Mononuclear cell (primary cell): ENCODE measurements around the gene CFAP299. TPM values are rescaled to one million over a fixed set of nuclear protein-coding genes. Genes with fewer than 3 reads are reported as not detected.

Source experiments
- H3K27me3 ChIP-seq: 2 replicates; pipeline ENCODE4 v1.6.0; 2011; ENCODE audit warnings: low read length, control low read depth; ENCODE audit not compliant: insufficient read depth
- H3K4me1 ChIP-seq: 2 replicates; pipeline ENCODE4 v1.5.1; 2011; ENCODE audit warnings: mild to moderate bottlenecking, low read length, control low read depth; ENCODE audit not compliant: insufficient read depth
- H3K4me3 ChIP-seq: 2 replicates; pipeline ENCODE4 v1.5.1; 2011; ENCODE audit warnings: mild to moderate bottlenecking, low read length, moderate library complexity
- H3K9me3 ChIP-seq: 2 replicates; pipeline ENCODE4 v1.5.1; 2011; ENCODE audit warnings: low read depth, mild to moderate bottlenecking, control low read depth, low read length
- total RNA-seq: library from RNA; depleted of rRNA; stranded (reverse); fragments of >200 nt; gene quantifications from one replicate; pipeline ENCODE4 v1.2.3, GENCODE V29; 2012

Gene CFAP299
- total RNA-seq, 1 donor: 0.10 TPM

- H3K4me1 ChIP-seq: no peaks in the 10 kb centered on the region
These were observed 193.5 kb downstream of the CFAP299 start for GRCh38 chr4:80529026-80529425.

GRCh38 chr4:80532674-80533333 is 197.3 kb downstream of the CFAP299 start:
- Histone ChIP-seq H3K27me3 (no peaks in the 10 kb centered on the region), H3K4me1 (no peaks in the 10 kb centered on the region), H3K4me3 (no peak overlapping the region), H3K9me3 (no peaks in the 10 kb centered on the region)

More at GRCh38 chr4:80529026-80529425, 193.5 kb downstream of the CFAP299 start:
- H3K4me3 ChIP-seq: no peak overlapping the region
- H3K27me3 ChIP-seq: no peaks in the 10 kb centered on the region
- no peaks in the 10 kb centered on the region for H3K9me3 ChIP-seq

- no peaks in the 10 kb centered on the region for H3K27me3 ChIP-seq
These were observed 200.0 kb downstream of the CFAP299 start for GRCh38 chr4:80535551-80535950.

GRCh38 chr4:80538276-80538926 is 202.9 kb downstream of the CFAP299 start:
- H3K4me3 ChIP-seq: no peak overlapping the region
- H3K4me1 ChIP-seq: no peaks in the 10 kb centered on the region
- no peaks in the 10 kb centered on the region for H3K27me3 ChIP-seq
- no peaks in the 10 kb centered on the region for H3K9me3 ChIP-seq

More at GRCh38 chr4:80535551-80535950, 200.0 kb downstream of the CFAP299 start:
- Histone ChIP-seq H3K9me3 (no peaks in the 10 kb centered on the region), H3K4me1 (no peaks in the 10 kb centered on the region), H3K4me3 (no peak overlapping the region)

GRCh38 chr4:80539190-80539589 is 203.7 kb downstream of the CFAP299 start:
- Histone ChIP-seq H3K9me3 (no peaks in the 10 kb centered on the region), H3K4me3 (no peak overlapping the region), H3K4me1 (no peaks in the 10 kb centered on the region), H3K27me3 (no peaks in the 10 kb centered on the region)

- H3K4me1 ChIP-seq: no peaks in the 10 kb centered on the region
- no peaks in the 10 kb centered on the region for H3K9me3 ChIP-seq
- H3K27me3 ChIP-seq: no peaks in the 10 kb centered on the region
- H3K4me3 ChIP-seq: no peak overlapping the region
These were observed 204.8 kb downstream of the CFAP299 start for GRCh38 chr4:80540349-80540748.

GRCh38 chr4:80540785-80541469 is 205.4 kb downstream of the CFAP299 start:
- H3K4me1 ChIP-seq: no peaks in the 10 kb centered on the region
- H3K4me3 ChIP-seq: no peak overlapping the region
- H3K9me3 ChIP-seq: no peaks in the 10 kb centered on the region
- no peaks in the 10 kb centered on the region for H3K27me3 ChIP-seq

GRCh38 chr4:80542747-80543146 is 207.2 kb downstream of the CFAP299 start:
- no peaks in the 10 kb centered on the region for H3K9me3 ChIP-seq
- H3K4me3 ChIP-seq: no peak overlapping the region
- H3K27me3 ChIP-seq: no peaks in the 10 kb centered on the region
- no peaks in the 10 kb centered on the region for H3K4me1 ChIP-seq

- H3K9me3 ChIP-seq: no peaks in the 10 kb centered on the region
- no peaks in the 10 kb centered on the region for H3K4me1 ChIP-seq
These were observed 224.8 kb downstream of the CFAP299 start for GRCh38 chr4:80560337-80560736.

GRCh38 chr4:80566203-80566872 is 230.8 kb downstream of the CFAP299 start:
- no peaks in the 10 kb centered on the region for H3K27me3 ChIP-seq
- H3K9me3 ChIP-seq: no peaks in the 10 kb centered on the region
- no peak overlapping the region for H3K4me3 ChIP-seq
- no peaks in the 10 kb centered on the region for H3K4me1 ChIP-seq

More at GRCh38 chr4:80560337-80560736, 224.8 kb downstream of the CFAP299 start:
- H3K4me3 ChIP-seq: no peak overlapping the region
- no peaks in the 10 kb centered on the region for H3K27me3 ChIP-seq

GRCh38 chr4:80568891-80569290 is 233.4 kb downstream of the CFAP299 start:
- Histone ChIP-seq H3K4me1 (no peaks in the 10 kb centered on the region), H3K27me3 (no peaks in the 10 kb centered on the region), H3K4me3 (no peak overlapping the region), H3K9me3 (no peaks in the 10 kb centered on the region)

- Histone ChIP-seq H3K4me1 (no peaks in the 10 kb centered on the region), H3K27me3 (no peaks in the 10 kb centered on the region), H3K4me3 (no peak overlapping the region), H3K9me3 (no peaks in the 10 kb centered on the region)
These were observed 241.3 kb downstream of the CFAP299 start for GRCh38 chr4:80576796-80577195.

GRCh38 chr4:80578001-80578400 is 242.5 kb downstream of the CFAP299 start:
- Histone ChIP-seq H3K9me3 (no peaks in the 10 kb centered on the region), H3K4me3 (no peak overlapping the region), H3K4me1 (no peaks in the 10 kb centered on the region), H3K27me3 (no peaks in the 10 kb centered on the region)

GRCh38 chr4:80585542-80585941 is 250.0 kb downstream of the CFAP299 start:
- H3K9me3 ChIP-seq: no peaks in the 10 kb centered on the region
- H3K4me3 ChIP-seq: no peak overlapping the region
- H3K4me1 ChIP-seq: no peaks in the 10 kb centered on the region
- no peaks in the 10 kb centered on the region for H3K27me3 ChIP-seq

- no peaks in the 10 kb centered on the region for H3K4me1 ChIP-seq
- no peaks in the 10 kb centered on the region for H3K9me3 ChIP-seq
- no peak overlapping the region for H3K4me3 ChIP-seq
- H3K27me3 ChIP-seq: no peaks in the 10 kb centered on the region
These were observed 251.2 kb downstream of the CFAP299 start for GRCh38 chr4:80586716-80587115.
